Measurements from ENCODE around the gene CLK3.

The CLK3 gene

DNA sequence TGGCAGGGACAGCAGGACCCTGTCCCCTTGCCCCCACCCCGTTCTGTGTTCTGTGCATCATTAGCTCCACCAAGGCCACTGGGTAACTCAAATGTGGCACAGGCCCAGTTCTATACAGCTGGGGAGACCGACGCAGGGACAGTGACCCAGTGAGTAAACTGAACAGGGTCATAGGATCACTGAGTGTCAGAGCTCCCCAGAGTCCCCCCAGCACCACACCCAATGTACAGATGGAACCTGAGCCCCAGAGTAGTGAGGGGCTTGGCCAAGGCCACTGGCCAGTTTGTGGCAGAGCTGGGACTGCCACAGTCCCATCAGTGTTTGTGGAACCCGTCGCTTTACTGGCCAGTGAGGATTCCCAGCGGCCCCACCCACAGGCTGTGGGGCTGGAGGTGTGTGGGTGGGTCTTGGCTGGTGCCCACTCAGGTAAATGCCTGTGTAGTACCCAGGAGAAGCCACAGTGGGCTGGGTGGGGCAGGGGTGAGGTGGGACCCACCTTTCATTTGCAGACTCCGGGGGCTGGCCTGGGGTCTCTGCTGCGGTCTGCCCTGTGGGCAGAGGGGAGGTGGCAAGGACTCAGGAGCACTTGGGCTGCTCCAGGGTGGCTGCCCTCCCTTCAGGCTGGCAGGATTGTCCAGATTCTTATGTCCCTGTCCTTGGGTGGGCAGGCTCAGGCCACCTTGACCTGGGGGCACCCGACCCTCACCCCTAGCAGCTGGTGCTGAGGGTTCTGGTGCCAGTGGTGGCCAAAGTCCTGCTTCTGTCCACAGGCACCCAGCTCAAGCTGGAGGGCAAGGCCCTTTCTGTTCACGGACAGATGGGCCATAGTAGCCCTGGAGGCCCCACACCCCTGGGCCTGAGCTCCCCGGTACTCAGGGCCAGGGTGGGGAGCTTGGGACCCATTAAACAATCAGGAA is 11.6 kb upstream of the CLK3 start:
- no peaks in the 10 kb centered on the region for H3K27me3 ChIP-seq (replicated peaks)
- no peak for TF ChIP-seq CTCF (IDR thresholded peaks at IDR 0.05; ENCODE audit: low read depth, low read length, missing control alignments)
- no peaks in the 10 kb centered on the region for H3K36me3 ChIP-seq (replicated peaks)
- in situ Hi-C loops (cut with HindIII; ENCODE audit: low pct_ligation_motif_present, low sequenced_read_pairs) = no loop called here
- H3K4me3 ChIP-seq (ENCODE audit: low read depth, low read length) = no peak overlapping the region
- DNase-seq = no peak
- H3K27ac ChIP-seq = no peak overlapping the region

GRCh38 chr15:74604983-74605794 is 10.4 kb upstream of the CLK3 start:
- no peak for DNase-seq
- TF ChIP-seq CTCF (IDR thresholded peaks at IDR 0.05; ENCODE audit: low read depth, low read length, missing control alignments) = no peak
- H3K27me3 ChIP-seq (replicated peaks) = peaks cover 3% of the 10 kb centered on the region
- no peaks in the 10 kb centered on the region for H3K36me3 ChIP-seq (replicated peaks)
- no peak overlapping the region for H3K4me3 ChIP-seq (ENCODE audit: low read depth, low read length)
- no peak overlapping the region for H3K27ac ChIP-seq
- in situ Hi-C loops (cut with HindIII; ENCODE audit: low pct_ligation_motif_present, low sequenced_read_pairs) = no loop called here

- H3K27me3 ChIP-seq (replicated peaks) = peaks cover 5% of the 10 kb centered on the region
- no peak overlapping the region for H3K27ac ChIP-seq
- DNase-seq = no peak
- no peak overlapping the region for H3K4me3 ChIP-seq (ENCODE audit: low read depth, low read length)
- no peaks in the 10 kb centered on the region for H3K36me3 ChIP-seq (replicated peaks)
- no peak for TF ChIP-seq CTCF (IDR thresholded peaks at IDR 0.05; ENCODE audit: low read depth, low read length, missing control alignments)
- in situ Hi-C loops (cut with HindIII; ENCODE audit: low pct_ligation_motif_present, low sequenced_read_pairs) = no loop called here
These were observed 9.9 kb upstream of the CLK3 start for GRCh38 chr15:74605795-74606150.

GRCh38 chr15:74608786-74609185 is 6.8 kb upstream of the CLK3 start:
- in situ Hi-C loops (cut with HindIII; ENCODE audit: low pct_ligation_motif_present, low sequenced_read_pairs) = no loop called here
- Histone ChIP-seq H3K27ac (no peak overlapping the region), H3K4me3 (ENCODE audit: low read depth, low read length) (no peak overlapping the region), H3K27me3 (replicated peaks) (peaks cover 5% of the 10 kb centered on the region), H3K36me3 (replicated peaks) (no peaks in the 10 kb centered on the region)
- no peak for TF ChIP-seq CTCF (IDR thresholded peaks at IDR 0.05; ENCODE audit: low read depth, low read length, missing control alignments)
- DNase-seq = no peak

DNA sequence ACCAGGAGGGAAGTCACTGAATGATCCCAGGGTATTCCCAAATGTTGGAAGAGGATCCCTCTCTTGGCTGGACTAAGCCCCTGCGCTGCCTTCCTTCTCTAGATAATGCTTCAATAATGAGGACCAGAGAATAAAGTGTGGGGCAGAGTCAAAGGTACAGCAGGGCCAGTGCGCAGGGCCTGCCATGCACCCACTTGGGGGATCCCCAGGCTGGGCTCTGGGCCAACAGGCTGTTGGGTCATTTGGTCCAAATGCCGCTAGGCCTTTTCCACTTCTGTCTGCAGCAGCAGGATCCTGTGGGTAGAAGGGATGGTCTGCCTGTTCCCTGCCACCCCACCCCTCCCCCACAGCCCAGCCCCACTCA is 5.7 kb upstream of the CLK3 start:
- in situ Hi-C loops (cut with HindIII; ENCODE audit: low pct_ligation_motif_present, low sequenced_read_pairs) = no loop called here
- DNase-seq = no peak
- no peak for TF ChIP-seq CTCF (IDR thresholded peaks at IDR 0.05; ENCODE audit: low read depth, low read length, missing control alignments)
- Histone ChIP-seq H3K4me3 (ENCODE audit: low read depth, low read length) (no peak overlapping the region), H3K27me3 (replicated peaks) (peaks cover 5% of the 10 kb centered on the region), H3K36me3 (replicated peaks) (no peaks in the 10 kb centered on the region), H3K27ac (no peak overlapping the region)
